HG02588 (cell line): ENCODE measurements around the gene KCNK1.
"Not testable (repeated sequence)": the region's sequence is repeated elsewhere in the genome, so short reads cannot be mapped to it uniquely, and the experiment has no call there.

Experiments
- ATAC-seq: cut with Tn5 transposase; IDR thresholded peaks from one replicate; pipeline ENCODE4 v1.9.1; 2021; ENCODE audit warnings: mild to moderate bottlenecking, moderate library complexity; ENCODE audit not compliant: unreplicated experiment

Gene KCNK1

DNA sequence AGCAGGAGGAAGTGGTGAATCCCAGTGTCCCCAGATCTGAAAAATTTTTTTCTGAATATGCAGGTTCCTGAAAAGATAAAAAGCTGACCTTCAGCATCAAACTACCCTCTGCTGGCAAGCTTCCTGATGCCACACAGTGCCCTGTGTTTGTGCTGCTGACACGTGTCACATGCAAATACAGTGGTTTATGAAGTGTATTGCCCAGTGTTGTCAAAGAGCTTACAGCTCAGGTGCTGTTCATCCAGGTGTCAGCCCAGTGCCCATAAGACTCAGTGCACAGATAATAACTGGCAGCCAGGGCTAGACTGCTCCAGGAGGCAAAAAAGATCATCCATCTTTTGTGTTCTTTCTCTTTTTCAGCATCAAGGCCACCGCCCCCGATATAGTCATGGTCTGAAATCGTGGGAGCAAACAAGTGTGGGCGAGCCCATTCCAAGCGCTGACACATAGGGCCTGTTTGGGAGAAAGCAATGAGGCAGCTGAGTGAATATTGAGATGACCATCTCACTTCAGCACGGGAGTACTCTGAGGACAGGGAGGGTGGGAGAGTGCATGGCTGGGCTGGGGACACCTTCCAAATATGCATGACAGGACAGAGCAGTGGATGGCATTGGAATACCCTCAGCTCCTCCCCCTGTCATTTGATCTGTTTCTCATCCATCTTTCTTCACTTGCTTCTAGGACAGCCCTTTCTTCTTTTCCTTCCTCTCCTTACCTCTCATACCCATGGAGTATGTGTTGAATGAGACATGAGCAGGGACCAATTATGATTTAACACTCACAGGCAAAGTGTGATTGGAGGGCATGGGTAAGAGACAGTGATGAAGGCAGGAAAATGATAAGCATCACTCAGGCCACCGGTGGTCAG lies 6.4 kb upstream of the KCNK1 start:
- ATAC-seq, result peak; percentile 89

DNA sequence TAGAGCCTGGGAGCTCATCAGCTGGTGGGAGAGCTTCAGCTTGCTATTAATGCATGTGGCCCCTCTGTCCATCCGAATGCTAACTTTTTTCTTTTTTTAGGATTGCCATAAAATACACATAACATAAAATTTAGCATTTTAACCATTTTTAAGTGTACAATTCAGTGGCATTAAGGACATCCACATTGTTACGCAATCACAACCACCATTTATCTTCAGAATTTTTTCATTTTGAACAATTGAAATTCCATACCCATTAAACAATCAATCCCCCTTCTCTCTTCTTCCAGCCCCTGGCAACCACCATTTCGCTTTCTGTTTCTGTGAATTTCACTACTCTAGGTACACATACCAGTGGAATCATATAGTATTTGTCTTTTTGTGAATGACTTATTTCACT lies 4.9 kb upstream of the KCNK1 start:
- no peak for ATAC-seq

DNA sequence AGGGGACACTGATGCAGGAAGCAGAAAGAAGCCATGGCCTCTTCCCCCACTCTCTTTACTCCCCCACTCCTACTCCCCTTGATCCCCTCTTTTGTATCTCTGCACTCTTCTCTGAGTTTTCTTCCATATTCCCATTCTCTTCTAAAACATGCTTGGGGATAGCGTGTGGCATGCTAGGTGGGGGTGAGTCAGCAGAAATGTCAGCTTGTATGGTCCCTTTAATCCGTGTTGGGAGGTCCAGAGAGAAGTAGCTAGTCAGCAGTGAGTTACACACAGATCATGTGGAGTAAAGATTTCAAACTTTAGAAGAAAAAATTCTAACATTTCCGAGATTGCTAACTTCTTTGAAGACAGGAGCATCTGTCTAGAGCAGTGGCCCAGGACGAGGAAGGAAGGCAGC lies 4.0 kb upstream of the KCNK1 start:
- no peak for ATAC-seq

DNA sequence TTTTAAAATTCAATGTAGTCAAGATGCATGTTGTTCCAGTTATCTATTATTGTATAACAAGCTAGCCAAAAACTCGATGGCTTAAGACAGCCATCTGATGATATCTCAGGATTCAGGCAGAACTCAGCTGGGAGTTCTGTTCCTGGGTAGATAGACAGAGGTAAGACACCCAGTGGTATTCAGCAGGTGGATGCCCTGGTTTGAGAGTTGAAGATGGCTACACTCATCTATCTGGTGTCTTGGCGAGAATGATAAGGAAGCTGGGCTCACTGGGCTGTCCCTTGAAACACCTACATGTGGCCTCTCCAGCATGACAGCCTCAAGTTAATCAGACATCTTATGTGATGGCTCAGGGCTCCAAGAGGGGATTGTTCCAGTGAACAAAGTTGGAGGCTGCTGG lies 3.3 kb upstream of the KCNK1 start:
- no peak for ATAC-seq

DNA sequence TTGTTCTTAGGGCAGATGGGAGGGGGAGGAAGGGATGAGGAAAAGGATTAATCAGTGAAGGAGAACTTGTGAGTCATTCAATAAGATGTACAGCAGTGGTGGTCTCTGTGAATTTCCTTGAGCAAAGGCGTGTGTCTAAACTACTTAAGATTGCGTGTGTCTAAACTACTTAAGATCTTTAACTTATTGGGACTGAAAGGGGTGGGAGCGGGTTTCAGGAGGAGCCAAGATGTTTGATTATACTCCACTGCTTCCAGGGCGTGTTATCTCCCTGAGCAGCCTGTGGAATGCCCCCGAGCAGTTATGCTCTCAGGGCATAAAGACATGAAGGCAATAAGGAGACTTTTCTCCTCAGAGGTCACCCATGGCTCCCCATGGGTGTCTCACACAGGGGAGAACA lies 2.5 kb upstream of the KCNK1 start:
- ATAC-seq, result not testable (repeated sequence)

DNA sequence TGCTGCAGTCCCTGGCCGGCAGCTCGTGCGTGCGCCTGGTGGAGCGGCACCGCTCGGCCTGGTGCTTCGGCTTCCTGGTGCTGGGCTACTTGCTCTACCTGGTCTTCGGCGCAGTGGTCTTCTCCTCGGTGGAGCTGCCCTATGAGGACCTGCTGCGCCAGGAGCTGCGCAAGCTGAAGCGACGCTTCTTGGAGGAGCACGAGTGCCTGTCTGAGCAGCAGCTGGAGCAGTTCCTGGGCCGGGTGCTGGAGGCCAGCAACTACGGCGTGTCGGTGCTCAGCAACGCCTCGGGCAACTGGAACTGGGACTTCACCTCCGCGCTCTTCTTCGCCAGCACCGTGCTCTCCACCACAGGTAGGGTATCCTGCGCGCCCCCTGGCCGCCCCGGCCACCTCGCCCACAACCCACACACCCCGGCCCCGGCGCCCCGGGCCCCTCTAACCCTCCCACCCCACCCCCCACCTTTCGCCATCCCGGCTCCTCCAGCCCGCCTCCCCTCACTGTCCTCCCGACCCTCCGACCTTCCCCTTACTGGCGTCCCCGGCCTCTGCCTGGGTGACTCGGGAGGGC lies 352 bp downstream of the KCNK1 start:
- peak; percentile 46 for ATAC-seq

DNA sequence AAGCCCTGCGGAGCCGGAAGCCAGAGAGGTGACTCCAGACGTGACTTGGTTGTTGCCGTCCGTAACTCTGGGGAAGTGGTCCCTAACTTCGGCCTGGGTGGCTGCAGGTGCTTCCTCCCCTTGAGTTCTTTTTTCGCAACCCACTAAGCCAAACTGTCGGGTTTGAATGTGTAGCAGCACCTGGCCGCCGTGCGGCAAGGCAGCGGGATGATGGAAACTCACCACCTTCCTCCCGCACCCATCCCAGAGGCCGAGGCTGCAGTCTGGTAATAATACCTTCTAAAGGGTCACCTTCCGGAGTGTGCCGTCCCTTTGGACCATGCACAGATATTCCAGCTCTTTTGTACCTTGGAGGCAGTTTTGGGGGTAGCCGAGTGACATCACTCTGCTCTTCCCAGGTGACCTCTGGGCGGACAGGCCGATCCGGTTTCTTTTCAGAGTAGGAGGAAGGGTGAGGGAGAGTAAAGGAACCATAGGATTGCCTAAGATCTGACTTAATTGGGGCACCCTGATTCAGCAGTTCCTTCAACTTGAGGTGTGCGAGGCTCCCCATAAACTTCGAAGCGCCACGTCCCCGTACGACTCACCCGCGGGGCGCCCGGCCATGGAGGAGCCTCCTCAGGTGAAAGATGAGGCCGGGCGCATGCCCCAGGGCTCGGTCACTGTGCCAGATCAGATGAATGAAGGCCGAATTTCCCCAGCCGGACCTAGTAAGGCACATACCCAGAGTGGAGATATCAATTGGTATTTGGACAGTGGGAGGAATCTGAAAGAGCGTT lies 1.0 kb downstream of the KCNK1 start:
- peak; percentile 40 for ATAC-seq

DNA sequence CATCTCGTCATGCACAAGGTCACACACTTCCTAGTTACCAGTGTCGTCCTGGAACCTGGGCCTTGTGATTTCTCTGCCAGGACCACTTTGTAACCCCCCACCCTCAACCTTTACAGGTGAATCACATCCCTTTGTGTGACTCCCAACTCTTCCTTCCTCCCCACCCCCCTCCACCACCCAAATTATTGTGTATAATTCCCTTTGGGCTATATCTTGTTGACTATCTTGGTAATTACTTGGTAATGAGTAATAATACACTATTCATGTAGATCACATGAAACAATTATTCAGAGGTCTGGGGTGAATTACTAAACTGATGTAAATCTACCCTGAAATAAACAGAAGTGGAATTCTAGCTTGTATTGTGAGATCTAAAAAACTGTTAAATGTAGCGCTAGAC lies 1.7 kb downstream of the KCNK1 start:
- ATAC-seq, result no peak

DNA sequence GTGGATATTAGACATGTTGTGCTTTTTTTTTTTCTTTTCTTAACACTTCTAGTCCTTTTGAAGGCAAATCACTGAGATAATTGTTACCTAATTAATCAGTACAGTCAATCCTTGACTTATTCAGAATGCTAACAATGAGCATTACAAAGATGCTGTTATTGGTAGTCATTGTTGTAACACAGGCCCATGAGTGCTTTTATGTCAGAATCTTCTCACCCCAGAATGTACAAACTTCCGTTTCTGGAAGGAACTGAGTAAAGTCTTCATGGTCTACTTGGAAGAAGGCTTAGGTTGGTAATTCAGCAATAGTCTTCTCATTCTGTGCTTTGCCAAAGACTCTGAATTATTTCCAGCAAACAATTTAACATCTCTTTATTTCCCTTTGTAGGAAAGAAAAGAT lies 3.1 kb downstream of the KCNK1 start:
- no peak for ATAC-seq

DNA sequence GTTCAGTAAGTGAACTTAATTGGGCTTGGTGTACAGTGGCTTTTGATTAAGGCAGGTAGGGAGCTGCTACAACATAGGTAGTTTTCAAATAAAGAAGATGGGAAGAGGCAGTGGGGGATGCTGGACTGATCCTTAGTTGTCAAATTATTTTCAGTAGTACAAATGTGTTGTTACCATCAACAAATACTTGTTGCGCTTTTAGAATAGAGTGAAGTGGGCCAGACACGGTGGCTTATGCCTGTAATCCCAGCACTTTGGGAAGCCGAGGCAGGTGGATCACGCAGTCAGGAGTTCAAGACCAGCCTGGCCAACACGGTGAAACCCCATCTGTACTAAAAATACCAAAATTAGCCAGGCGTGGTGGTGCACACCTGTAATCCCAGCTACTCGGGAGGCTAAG lies 5.5 kb downstream of the KCNK1 start:
- not testable (repeated sequence) for ATAC-seq

DNA sequence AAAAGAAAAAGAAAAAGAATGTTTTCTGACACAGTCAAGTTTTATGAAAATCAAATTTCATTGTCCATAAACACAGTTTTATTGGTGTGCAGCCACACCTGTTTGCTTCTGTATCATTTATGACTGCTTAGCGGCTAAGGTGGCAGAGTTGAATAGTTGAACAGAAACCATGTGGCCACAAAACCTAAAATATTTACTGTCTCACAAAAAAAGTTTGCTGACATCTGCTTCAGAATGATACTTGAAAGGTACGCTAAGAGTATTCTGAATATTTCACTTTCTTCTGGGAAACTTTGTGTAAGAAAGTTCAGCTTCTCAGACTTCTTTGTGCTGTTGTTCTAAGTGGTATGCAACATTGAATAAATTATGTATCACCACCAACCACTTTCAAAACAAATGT lies 6.2 kb downstream of the KCNK1 start:
- peak; percentile 73 for ATAC-seq

DNA sequence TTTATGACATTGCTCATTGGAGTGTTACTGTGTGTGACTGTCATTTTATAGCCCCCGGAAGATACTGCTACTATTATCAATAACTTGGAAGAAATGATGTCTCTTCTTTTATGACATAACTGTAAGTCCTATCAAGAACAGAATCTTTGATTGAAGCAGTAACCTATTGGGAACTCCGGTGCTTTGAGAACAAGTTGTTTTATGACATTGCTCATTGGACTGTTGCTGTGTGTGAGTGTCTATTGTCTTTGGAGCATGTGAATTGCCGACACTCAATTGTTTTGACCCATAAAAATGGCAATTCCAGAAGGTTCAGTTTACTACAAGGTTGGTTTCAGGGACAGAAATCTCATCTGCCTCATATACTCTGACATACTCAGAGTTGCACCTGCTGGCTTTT lies 8.0 kb downstream of the KCNK1 start:
- no peak for ATAC-seq

DNA sequence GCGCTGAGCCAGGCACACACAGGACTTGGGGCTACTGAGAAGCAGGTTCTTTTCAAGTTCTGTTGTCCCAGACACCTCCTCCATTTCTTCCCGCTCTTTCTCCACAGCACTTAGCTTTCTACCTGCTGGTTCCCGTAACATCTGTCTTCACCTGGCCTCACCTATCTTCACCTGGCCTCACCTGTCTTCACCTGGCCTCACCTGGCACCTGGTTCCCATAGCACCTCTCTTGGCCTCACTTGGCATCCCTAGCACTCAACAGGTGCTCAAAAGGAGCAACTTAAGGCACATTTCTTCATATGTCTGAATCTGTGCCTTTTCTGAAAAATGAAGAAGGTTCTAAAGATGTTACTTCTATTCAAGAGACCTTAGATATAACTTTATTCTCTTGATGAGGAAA lies 10.4 kb downstream of the KCNK1 start:
- ATAC-seq, result no peak

DNA sequence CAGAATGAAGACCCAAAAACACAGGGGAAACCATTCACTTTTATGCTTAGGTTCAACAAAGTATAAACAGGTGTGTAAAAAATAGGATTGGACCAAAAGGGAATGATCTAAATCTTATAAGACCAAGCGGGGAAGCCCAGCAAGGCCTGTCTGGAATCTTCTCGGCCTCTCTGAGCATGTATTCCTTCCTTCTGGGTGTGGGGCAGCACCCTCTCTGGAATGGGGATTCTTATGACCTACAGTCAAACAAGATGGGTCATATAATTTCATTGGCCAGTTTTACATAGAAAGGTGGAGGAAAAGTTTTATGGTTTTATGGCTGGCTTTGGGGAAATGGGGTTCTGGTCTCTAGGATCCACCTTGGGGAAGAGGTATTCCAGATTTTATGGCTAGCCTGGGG lies 11.2 kb downstream of the KCNK1 start:
- no peak for ATAC-seq

DNA sequence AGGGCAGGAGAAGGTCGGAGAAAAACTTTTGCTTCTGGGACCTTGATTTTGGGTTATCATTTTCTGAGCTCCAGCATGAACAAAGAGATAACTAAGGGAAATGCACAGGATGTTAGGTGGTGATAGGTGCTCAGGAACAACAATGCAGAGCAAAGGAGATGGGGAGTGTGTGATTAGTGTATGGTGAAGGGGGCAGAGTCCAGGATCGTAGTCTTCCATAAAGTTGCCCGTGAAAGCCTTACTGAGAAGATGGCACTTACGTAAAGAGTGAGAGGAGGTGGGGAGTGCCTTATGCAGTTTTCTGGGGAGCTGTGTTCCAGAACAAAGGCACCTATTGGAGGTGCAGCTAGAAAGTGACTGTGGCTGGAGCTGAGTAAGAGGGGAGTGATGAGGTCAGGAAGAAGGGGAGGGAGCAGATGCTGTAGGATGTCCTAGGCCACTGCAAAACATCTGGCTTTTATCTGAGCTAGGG lies 11.6 kb downstream of the KCNK1 start:
- ATAC-seq, result no peak

DNA sequence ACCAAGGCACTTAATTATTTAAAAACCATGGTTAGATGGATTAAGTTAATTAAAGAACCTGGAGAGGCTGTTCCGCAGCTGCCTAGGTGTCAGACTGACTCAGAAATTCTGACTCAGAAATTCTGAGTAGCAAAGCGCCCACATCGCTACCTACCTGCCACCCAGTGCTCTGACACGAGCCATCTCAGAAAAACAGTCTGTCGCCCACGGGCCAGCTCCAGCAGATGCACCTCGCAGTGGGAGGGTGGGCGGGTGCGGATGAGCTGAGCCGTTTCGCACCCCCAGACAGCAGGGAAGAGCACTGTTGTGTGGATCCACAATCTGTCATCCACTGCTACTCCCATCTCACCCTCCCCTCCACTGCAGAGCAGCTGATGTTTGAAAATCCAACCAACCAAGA lies 13.5 kb downstream of the KCNK1 start:
- ATAC-seq, result peak; percentile 21

DNA sequence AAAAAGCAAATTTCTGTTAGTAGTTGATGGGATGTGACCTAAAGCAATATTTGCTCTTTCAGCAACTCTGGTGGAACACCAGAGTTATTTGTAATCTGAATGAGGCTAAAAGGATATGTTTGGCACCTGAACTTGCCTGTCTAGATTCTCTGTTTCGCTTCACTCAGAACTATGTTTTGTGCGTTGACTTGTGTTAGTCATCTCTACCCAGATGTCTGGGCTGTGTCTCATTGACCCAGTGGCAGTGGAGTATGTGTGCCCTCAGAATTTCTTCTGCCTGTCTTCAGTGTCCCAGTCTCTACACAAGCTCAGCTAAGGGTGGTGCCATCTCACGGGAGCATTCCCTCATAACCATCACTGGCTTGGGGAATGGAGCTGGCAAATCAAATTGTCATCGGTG lies 13.9 kb downstream of the KCNK1 start:
- peak; percentile 81 for ATAC-seq

DNA sequence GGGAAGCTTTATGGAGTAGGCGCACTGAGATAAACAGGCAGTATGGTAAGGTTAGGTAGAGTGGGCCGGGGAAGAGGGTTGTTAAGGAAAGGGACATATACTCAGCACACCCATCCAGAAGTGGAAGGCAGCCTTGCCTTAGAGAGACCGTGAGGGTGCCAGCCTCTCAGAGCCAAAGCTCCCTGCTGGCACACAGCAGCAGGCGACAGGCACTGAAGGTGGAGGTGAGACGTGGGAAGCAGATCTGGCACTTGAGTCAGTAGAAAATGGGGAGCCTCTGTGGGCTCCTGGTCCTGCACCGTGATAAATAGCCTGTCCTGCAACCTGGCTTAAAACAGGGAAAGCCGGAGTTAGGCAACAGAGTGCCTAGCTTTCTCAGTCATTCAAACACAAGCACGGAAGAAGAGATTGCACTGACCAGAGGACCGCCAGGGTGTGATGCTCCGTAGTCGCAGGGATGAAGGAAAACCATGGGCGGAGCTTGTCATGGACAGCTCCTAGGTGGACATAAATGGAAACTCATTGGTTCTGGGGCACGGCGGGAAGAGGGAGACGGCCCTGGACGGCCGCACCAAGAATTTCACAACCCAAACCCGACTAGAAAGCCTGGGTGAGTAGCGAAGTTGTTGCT lies 15.5 kb downstream of the KCNK1 start:
- no peak for ATAC-seq

DNA sequence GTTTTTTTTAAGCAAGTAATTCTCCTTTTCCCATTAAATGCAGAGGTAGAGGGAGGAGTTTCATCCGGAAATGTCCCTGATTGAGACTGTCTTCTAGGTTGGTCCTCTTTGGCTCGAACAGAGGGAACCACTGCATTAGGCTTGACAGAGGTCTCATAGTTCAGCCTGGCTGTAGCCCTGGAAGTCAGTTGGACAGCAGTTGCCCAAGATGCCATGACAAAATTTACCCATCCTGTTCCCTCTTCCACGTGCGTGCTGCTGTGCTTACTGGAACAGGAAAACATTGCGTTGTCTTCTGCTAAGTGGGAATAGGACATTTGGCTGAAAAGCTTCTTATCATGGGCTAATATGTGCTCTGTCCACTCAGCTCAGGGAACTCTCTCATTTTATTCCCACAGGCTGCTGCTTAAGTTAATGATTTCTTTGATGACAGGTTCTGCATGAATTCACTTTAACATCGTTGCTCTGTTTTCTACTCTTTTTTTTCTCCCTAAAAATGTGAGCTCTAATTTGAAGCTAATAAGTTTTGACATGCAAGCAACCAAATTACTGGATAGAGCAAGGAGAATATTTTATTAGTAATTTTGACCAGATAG lies 18.0 kb downstream of the KCNK1 start:
- ATAC-seq, result no peak

DNA sequence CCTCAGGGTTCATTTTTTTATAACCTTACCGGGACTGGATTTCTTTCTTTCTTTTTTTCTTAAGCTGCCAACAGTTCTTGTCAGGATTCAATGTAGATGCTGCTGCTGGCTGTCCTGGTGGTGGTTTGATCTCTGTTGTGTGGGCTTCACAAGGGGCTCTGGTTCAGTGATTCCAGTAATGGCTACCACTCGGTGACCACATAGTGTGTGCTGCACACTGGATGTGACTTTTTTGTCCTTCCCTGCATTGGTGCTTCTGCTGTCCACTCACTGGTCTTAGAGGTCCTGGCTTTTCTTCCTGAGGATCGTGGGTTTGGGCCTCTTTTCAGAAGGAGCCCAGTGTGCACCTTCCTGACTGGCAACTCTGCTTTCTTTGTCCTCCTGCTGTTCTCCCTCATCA lies 18.5 kb downstream of the KCNK1 start:
- ATAC-seq, result no peak
